IPS DF 6.9 (cell line): ENCODE results near the gene ZNF117.
"Not testable (repeated sequence)": the region's sequence is repeated elsewhere in the genome, so short reads cannot be mapped to it uniquely, and the experiment has no call there.

ENCODE experiments used
- DNase-seq: peaks from one replicate; pipeline ENCODE4 v3.0.0-alpha.2; 2013; ENCODE audit warnings: low read depth, low spot score
- H3K27ac ChIP-seq: one replicate; pipeline ENCODE4 v1.5.1; 2013; ENCODE audit warnings: low read length, control low read depth
- H3K27me3 ChIP-seq: 2 replicates; pipeline ENCODE4 v1.6.1; 2013; ENCODE audit warnings: mild to moderate bottlenecking, low read length; ENCODE audit not compliant: control insufficient read depth, insufficient read depth
- H3K36me3 ChIP-seq: 2 replicates; pipeline ENCODE4 v1.6.1; 2013; ENCODE audit warnings: low read length; ENCODE audit not compliant: control insufficient read depth, insufficient read depth
- H3K4me1 ChIP-seq: 2 replicates; pipeline ENCODE4 v1.6.1; 2013; ENCODE audit warnings: low read length; ENCODE audit not compliant: control insufficient read depth, insufficient read depth
- H3K4me3 ChIP-seq: 2 replicates; pipeline ENCODE4 v1.5.1; 2013; ENCODE audit warnings: mild to moderate bottlenecking, low read length
- H3K9me3 ChIP-seq: 2 replicates; pipeline ENCODE4 v1.6.1; 2013; ENCODE audit warnings: low read length, inconsistent platforms; ENCODE audit not compliant: control insufficient read depth, insufficient read depth
- WGBS: extraction: QIAGEN DNeasy Blood & Tissue Kit; methylation state at CpG from one replicate; pipeline ENCODE4 v1.1.7; 2013; ENCODE audit warnings: mixed read lengths, missing lambda C conversion rate; ENCODE audit not compliant: insufficient read length, insufficient coverage; 5-methylcytosine and 5-hydroxymethylcytosine counted together

ZNF117 gene

DNA sequence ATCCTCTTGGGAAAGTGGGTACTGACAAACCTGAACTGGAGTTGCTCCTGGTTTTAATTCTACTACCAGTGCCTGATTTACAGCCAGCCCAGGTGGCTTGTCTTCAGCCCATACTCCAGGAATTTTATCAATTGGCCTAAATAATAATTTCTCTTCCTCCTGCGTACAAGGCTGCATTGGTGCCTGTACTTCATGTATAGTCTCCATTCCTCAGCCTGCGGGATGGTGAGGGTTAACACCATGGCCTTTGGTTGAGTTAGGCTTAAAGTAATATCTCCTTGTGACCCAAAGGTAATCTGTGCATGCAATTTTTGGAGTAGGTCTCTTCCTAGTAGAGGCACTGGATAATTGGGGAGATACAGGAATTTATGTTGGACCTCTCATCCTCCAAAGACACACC is 5.5 kb upstream of the ZNF117 start:
- H3K27ac ChIP-seq = no peak overlapping the region
- H3K9me3 ChIP-seq = peaks cover 1% of the 10 kb centered on the region
- WGBS = no CpG with 5 or more reads among the region's 2 CpGs
- no peaks in the 10 kb centered on the region for H3K4me1 ChIP-seq
- H3K36me3 ChIP-seq = no peaks in the 10 kb centered on the region
- H3K27me3 ChIP-seq = no peaks in the 10 kb centered on the region
- no peak overlapping the region for H3K4me3 ChIP-seq
- no peak for DNase-seq

DNA sequence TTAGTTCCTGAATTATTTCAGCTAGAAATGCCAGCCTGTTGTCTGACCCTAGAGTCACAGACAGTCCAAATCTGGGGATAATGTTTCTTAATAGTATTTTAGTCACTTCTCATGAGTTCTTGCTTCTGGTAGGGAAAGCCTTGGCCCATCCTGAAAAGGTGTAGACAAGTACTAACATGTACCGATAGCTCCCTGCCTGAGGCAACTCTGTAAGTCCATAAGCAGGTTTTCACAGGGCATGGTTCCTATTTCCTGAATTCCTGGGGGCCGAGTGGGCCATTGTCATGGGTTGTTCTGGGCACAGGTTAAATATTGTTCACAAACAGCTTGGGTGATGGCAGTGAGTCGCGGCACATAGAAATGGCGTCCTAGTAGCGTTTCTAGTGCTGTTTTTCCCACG is 3.1 kb upstream of the ZNF117 start:
- WGBS = no CpG with 5 or more reads among the region's 7 CpGs
- peaks cover 3% of the 10 kb centered on the region for H3K9me3 ChIP-seq
- H3K36me3 ChIP-seq = no peaks in the 10 kb centered on the region
- H3K27me3 ChIP-seq = no peaks in the 10 kb centered on the region
- H3K27ac ChIP-seq = no peak overlapping the region
- H3K4me3 ChIP-seq = no peak overlapping the region
- H3K4me1 ChIP-seq = no peaks in the 10 kb centered on the region
- no peak for DNase-seq

DNA sequence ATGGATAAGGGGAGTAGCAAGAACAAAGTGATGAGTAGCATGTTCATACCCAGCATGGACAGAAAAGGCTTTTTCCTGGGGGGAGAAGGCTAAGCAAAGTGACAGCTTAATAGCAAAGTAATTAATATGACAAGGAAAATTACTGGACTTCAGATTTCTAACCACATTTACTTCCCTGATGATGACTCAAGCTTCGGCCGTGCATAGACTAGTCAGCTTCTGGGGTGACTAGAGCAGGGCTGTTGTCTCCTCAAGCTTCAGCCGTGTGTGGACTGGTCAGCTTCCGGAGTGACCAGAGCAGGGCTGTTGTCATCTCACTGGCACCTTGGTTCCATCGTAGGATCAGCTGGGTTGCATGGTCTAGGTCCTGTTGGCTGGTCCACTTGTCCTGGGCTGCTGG is 2.1 kb upstream of the ZNF117 start:
- no peak overlapping the region for H3K4me3 ChIP-seq
- no peak overlapping the region for H3K27ac ChIP-seq
- no peak for DNase-seq
- H3K4me1 ChIP-seq = no peaks in the 10 kb centered on the region
- H3K36me3 ChIP-seq = no peaks in the 10 kb centered on the region
- no CpG with 5 or more reads among the region's 5 CpGs for WGBS
- H3K9me3 ChIP-seq = peaks cover 3% of the 10 kb centered on the region
- H3K27me3 ChIP-seq = no peaks in the 10 kb centered on the region

DNA sequence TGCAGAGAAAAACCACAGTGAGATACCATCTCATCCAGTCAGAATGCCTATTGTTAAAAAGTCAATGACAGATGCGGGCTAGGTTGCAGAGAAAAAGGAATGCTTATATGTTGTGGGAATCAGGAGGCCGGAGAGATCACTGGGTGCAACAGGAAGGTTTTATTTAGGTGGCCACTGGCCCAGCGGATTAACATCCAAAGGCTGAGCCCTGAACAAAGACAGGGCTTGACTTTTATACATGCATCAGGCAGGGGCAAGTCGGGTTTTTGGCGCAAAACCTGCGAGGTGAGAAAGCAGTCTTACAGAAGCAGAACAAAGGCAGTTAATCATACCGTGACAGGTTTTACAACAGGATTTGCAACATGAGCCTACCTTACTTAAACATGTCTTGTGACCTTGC is 620 bp downstream of the ZNF117 start:
- peaks cover 3% of the 10 kb centered on the region for H3K9me3 ChIP-seq

DNA sequence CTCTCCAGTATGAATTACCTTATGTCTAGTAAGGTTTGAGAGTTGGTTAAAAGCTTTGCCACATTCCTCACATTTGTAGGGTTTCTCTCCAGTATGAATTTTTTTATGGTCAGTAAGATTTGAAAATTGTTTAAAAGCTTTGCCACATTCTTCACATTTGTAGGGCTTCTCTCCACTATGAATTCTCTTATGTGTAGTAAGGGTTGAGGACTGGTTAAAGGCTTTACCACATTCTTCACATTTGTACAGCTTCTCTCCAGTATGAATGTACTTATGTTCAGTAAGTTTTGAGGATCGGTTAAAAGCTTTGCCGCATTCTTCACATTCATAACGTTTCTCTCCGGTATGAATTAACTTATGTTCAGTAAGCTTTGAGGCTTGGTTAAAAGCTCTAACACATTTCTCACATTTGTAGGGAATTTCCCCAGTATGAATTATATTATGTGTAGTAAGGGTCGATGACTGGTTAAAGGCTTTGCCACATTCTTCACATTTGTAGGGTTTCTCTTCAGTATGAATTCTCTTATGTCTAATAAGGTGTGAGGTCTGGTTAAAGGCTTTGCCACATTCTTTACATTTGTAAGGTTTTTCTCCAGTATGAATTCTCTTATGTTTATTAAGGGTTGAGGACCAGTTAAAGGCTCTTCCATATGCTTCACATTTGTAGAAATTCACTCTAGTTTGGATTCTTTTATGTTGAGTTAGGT is 12.2 kb downstream of the ZNF117 start:
- Histone ChIP-seq H3K27ac (no peak overlapping the region), H3K9me3 (no peaks in the 10 kb centered on the region), H3K36me3 (peaks cover 2% of the 10 kb centered on the region; the same call in 1 of the 2 replicates), H3K4me1 (no peaks in the 10 kb centered on the region), H3K27me3 (no peaks in the 10 kb centered on the region), H3K4me3 (no peak overlapping the region)
- no CpG with 5 or more reads among the region's 5 CpGs for WGBS
- DNase-seq = no peak

More for the DNA sequence above, 620 bp downstream of the ZNF117 start:
- no peaks in the 10 kb centered on the region for H3K36me3 ChIP-seq
- no peaks in the 10 kb centered on the region for H3K4me1 ChIP-seq
- no peak overlapping the region for H3K4me3 ChIP-seq
- no peak for DNase-seq
- H3K27me3 ChIP-seq = no peaks in the 10 kb centered on the region
- WGBS = no CpG with 5 or more reads among the region's 7 CpGs
- H3K27ac ChIP-seq = no peak overlapping the region

DNA sequence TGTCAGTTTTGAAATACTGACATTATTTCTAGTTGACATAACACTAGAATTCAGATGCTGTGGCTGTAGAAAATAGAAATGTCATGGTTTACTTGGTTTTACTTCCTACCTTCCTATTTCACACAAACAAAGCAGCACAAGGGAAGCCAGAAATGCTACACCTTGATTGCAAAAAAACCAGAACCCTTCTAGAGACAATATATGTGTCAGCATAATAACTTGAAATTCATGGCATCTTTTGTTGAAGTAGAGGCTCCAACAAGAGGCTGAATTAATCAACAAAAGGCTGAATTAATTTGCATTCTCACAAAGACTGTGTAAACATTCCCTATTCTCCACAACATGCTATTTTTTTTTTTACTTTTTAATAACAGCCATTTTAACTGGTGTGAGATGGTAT is 25.2 kb downstream of the ZNF117 start:
- H3K9me3 ChIP-seq = no peaks in the 10 kb centered on the region
- DNase-seq = no peak
- no peaks in the 10 kb centered on the region for H3K36me3 ChIP-seq
- no peaks in the 10 kb centered on the region for H3K27me3 ChIP-seq
- no peaks in the 10 kb centered on the region for H3K4me1 ChIP-seq
- no peak overlapping the region for H3K4me3 ChIP-seq
- H3K27ac ChIP-seq = no peak overlapping the region

DNA sequence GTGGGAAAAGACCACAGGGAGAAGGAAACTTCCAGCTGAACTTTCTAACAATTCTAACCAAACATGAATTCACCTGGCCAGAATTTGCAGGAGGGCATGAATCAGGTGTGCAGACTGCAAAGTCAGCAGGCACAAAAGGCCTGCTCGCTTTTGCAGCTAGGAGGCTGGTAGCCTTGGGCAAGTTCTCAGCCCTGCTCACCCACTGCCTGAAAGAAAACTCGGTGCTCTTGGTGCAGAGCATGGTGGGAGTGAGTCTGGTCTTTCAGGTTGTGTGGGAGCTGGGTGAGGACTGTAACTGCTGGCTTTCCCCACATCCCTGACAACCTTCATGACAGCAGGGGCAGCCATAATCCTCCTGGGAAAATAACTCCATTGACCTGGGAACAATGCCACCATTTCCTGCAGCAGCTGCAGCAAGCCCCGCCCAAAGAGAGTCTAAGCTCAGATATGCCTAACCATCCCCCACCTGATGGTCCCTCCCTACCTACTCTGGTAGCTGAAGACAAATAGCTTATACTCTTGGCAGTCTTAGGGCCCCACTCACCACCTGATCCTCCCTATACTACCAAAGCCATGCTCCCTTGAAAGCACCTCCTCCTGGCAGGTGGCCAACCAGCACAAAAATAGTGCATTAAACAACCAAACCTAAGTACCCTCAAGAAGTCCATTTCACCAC is 31.6 kb downstream of the ZNF117 start:
- Histone ChIP-seq H3K4me3 (no peak overlapping the region), H3K27me3 (no peaks in the 10 kb centered on the region), H3K36me3 (no peaks in the 10 kb centered on the region), H3K27ac (no peak overlapping the region), H3K4me1 (no peaks in the 10 kb centered on the region), H3K9me3 (no peaks in the 10 kb centered on the region)
- DNase-seq = no peak
- WGBS = no CpG with 5 or more reads among the region's 3 CpGs

DNA sequence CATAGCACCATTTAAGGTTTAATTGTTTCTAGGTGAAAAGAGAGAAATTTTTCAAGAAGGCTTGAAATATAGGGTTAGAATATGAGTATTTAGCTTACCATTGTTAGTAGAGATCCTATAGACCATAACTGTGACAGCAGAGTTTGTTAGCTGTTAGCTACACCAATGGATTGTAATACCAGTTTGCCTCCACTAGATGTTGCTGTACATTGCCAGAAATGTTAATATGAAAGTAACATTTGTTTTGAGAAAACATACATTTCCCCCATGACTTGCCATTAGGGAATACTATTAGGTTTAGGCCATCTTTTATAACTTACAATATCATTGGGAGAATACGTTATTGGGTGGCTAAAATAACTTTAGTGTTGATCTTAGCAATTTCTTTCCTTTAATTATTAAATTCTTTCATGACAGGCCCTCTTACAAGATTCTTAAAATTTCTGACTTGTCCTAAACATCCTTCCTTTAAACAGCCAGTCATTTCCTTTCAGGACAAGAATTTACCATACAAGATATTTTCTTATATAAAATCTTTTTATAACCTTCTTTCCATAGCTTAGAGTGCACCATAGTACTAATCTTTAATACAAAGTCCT is 39.5 kb downstream of the ZNF117 start:
- H3K27me3 ChIP-seq = no peaks in the 10 kb centered on the region; the same call in 1 of the 2 replicates
- no peaks in the 10 kb centered on the region for H3K9me3 ChIP-seq
- H3K4me1 ChIP-seq = no peaks in the 10 kb centered on the region
- no peak for DNase-seq
- no peak overlapping the region for H3K27ac ChIP-seq
- no CpG with 5 or more reads among the region's 1 CpG for whole genome bisulfite sequencing
- no peaks in the 10 kb centered on the region for H3K36me3 ChIP-seq
- H3K4me3 ChIP-seq = no peak overlapping the region

DNA sequence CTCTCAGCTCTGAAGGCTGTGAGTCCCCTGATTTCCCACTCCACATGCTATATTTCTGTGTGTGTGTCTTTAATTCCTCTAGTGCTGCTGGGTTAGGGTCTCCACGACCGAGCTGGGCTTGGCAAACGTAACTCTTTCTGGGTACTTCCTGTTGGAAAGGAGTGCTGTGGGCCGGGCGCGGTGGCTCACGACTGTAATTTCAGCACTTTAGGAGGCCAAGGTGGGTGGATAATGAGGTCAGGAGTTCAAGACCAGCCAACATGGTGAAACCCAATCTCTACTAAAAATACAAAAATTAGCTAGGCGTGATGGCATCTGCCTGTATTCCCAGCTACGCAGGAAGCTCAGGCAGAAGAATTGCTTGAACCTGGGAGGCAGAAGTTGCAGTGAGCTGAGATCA is 40.2 kb downstream of the ZNF117 start:
- H3K36me3 ChIP-seq, H3K27me3 ChIP-seq, H3K4me3 ChIP-seq, H3K27ac ChIP-seq, DNase-seq, H3K9me3 ChIP-seq, H3K4me1 ChIP-seq: not testable (repeated sequence)
- WGBS = no CpG with 5 or more reads among the region's 9 CpGs

DNA sequence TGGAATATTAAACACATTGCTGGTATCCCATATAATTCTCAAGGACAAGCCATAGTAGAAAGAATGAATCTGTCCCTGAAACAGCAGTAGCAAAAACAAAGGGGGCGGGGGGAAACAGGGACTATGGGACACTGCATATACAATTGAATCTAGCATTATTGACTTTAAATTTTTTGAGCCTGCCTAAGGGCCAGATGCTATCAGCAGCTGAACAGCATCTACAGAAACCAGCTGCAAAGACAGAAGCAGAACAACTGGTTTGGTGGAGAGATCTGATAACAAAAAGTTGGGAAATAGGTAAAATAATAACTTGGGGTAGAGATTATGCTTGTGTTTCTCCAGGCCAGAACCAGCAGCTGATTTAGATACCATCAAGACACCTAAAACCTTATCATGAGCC is 42.1 kb downstream of the ZNF117 start:
- H3K27me3 ChIP-seq, H3K9me3 ChIP-seq, H3K36me3 ChIP-seq, H3K4me1 ChIP-seq, DNase-seq, H3K4me3 ChIP-seq, H3K27ac ChIP-seq: not testable (repeated sequence)
- no CpG with 5 or more reads among the region's 1 CpG for WGBS
